NCI-H2029 (cell line): ENCODE results near the gene PLEKHJ1.

Experiments used
- DNase-seq: peaks from one replicate; lab custom pipeline; 2025; lab: John Stamatoyannopoulos, UW

Gene PLEKHJ1

DNA sequence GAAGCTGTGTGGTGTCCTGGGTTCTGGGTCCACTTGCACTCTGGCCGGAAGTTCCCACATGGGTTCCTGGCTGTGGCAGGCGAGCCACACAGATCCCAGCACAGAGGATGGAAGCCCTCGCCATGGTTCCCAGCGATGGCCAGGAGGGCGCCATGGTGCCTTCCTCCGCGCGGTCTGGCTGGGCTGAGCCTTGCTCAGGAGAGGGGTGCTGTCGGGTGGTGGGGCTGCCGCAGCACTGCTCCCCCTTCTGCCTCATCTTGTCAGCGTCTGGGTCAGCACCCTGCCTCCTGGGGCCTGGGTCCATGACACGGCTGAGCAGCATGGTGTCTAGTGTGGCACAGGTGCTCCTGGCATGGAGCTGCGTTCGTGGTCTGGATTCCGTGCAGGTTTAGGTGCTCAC lies 38.9 kb downstream of the PLEKHJ1 start:
- no peak for DNase-seq

DNA sequence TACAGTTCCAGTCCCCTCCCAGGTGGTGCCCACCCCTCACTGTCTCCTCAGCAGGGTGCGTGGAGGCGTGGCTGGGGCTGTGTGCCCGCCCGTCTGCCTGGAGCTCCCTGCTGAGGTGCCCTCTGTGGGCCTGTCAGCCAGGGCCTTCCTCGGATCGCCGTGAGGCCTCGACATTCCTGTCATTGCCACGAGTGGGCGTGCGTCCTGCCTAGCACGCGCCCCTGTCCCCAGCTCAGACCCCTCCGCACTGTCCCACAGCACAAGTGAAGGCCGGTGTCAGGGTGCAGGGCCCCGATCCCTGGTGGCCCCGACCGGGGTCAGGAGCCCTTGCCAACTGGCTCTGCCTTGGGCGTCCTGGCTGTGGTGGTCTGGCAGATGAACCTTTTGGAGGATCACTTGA lies 40.2 kb downstream of the PLEKHJ1 start:
- no peak for DNase-seq

DNA sequence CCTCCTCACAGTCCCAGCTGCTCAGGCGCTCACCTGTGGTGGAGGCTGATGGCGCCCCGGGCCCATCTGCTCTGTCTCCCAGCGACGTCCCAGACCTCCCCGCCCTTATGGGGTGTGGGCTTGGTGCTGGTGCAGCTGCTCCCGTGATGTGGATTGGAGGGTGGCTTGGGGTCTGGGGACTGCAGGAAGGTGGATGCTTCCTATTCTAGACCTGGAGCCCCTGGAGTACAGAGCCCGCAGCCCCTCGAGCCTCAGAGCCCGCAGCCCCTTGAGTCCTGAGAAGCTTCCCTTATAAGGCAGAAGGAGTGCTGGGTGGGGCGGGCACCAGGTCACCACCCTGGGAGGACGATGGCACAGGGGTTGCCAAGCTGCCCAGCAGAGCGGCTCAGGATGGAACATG lies 40.8 kb downstream of the PLEKHJ1 start:
- no peak for DNase-seq

DNA sequence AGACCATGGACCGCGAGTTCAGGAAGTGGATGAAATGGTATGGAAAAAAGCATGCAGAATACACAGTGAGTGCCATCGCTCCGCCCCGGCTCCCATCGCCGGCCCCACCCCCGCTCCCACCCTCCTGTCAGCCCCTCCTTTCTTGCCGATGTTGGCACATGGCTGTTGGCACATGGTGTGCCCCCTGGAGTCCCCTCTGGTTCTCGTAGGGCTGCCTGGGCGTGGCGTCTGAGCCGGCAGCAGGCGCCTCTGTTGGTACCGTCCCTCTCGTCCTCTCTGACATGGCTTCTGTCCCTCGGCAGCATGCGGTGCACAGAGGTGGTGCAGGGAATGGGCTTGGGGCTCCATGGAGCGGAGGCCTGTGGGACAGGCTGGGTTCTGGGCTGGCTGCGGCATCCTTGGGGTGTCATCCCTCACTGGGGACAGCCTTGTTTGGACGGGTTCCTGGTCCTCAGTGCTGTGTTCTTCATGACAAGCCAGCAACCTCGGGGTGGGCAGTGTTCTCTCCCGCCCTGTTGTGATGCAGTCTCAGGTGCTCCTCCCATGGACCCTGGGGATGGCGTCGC lies 41.5 kb downstream of the PLEKHJ1 start:
- no peak for DNase-seq

DNA sequence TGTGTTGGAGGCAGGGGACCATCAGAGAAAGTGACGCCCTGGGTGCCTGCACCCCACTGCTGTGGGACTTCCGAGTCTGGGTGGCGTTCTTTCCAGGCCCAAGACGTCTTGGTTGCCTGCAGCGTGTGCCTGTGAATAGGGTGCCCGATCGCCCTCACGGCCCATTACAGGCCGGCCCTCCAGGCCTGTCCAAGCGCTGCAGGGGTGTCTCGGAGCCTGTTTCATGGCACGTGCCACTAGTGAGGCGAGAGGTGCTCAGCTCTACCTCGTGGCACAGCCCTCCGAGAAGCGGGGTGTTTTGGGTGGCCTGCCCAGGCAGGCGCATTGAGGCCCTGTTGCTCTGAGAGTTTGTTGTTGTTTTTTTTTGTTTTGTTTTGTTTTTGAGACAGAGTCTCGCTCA lies 42.3 kb downstream of the PLEKHJ1 start:
- no peak for DNase-seq

DNA sequence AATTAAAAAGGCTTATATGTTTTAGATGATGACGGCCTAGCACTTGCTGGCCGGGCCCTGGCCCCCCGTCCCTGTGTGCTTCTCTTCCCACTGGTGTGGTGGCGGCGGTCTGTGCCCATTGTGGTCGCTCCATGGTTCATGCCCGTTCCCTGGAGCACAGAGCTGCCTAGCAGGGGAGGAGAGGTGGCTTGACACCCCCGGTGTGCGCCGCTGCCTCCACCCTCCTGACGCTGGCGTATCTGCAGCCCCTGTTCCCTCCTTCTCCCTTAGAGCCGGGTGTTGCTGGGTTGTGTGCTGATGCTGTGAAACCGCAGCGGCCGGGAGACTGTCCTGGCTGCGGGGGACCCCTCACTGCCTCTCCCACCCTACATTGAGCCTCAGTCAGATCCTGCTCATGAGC lies 43.3 kb downstream of the PLEKHJ1 start:
- DNase-seq = no peak

DNA sequence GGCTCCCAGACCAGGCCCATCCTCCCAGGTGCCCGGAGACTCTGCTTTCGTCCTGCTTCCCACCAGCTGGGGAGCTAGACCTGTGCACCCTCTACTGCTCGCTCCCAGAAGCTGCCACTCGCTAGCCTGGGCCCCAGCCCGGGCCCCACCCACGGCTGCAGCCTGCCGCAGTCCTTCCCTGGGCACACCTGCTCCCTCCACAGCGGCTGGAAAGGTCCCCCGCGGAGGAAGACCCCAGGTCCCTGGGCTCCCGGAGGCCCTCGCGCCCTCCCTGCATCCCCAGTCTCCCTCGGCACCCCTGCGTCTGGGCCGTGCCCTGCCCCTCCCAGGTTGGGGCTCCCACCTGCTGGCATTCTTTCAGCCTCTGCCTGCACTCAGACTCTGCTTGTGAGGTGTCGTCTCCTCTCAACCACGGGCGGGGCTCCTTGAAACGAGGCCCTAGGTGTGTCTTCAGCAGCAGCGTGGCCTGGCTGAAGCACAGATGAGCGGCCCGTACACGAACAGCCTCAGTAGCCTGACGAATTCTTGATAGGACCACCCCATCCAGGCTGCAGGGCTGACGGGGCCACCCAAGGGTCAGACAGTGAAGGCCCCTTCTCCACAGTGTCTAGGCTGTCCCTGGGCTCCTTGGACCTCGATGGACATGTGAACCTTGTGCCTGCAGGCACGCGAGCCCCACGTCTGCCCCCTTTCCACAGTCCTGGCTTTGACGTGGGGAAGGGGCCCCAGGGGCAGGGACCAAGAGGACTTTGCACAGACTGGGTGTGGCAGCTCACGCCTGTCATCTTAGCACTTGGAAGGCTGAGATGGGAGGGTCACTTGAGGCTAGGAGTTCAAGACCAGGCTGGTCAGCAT lies 44.4 kb downstream of the PLEKHJ1 start:
- no peak for DNase-seq

DNA sequence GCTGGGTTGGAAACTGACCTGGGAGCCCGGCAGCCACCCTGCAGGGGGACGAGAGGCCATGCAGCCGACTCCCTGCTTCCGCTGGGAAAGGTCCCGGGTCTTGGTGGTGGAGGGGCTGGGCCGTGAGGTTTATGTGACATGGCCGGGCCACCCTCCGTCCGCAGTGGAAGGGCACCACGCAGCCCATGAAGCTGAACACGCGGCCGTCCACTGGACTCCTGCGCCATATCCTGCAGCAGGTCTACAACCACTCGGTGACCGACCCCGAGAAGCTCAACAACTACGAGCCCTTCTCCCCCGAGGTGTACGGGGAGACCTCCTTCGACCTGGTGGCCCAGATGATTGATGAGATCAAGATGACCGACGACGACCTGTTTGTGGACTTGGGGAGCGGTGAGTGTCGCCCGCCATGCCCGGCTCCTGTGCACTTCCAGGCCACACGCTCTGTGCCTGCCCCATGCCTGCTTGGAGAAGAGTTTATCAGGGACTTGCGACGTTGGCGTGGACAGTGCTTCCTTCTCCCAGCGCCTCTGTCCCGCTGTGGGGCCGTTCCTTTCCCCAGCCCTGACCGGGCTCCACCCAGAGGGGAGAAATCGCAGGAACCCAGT lies 45.2 kb downstream of the PLEKHJ1 start:
- DNase-seq = no peak

DNA sequence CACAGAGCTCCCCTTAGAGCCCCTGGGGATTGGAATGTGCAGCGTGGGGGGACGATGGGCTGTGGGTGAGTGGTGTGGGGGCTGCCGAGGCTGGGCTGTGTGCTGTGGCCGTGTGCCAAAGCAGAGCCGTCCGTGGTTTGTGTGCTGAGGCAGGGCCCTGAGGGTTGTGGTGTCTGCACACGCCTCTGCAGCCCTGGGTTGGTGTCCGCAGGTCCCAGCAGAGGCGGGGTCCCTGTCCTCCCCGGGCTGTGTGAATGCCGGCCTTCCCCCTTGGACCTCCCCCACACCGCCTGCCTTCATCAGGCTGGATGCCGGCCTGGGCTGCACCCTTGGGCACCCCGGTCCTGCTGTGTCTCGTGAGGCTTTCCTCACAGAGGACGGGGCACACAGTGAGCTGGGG lies 46.2 kb downstream of the PLEKHJ1 start:
- no peak for DNase-seq

DNA sequence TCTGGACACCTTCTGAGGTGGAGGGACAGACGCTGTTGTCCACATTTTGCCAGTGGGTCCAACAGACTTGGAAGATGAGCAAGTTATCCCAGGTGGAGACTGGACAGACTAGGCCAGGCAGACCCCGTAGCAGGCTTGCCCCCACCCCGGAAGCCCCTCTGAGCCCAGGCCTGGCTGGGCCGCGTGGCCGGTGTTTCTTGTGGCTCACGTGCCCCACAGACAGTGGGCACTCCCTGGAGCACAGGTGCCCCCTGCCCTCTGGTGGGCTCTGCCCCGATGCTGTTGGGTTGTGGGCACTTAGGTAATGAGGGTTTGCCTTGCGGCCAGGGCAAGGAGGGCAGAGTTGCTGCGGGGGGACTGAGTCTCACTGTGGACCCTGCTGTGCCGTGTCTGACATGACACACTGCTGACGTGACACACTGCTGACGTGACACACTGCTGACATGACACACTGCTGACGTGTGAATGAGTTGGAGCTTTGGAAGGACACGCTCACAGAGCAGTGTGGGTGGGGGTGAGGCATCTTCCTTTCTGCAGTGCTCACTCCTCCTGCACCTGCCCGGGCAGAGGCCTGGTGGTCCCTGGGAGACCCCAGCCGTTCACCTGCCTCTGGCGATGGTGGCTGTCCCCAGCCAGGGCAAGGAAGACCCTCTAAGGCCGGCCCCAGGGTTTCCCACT lies 47.3 kb downstream of the PLEKHJ1 start:
- no peak for DNase-seq

DNA sequence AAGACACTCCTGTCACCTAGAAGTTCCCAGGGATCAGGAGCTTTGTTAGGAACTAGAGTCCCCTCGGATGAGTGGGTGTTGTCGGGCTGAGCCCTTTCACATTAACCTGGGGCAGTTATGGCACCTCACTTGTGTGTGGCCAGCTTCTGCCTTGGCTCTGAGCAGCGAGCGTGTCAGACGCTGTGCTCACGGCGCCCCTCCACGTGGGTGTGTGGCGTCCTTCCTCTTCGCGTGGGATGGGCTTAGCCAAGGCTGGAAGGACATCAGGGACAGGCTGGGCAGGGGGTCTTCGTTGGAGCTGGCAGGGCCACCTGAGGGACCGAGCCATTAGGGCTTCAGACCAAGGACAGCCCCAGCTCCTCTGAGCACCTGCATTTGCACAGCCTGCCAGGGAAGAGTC lies 49.0 kb downstream of the PLEKHJ1 start:
- no peak for DNase-seq

DNA sequence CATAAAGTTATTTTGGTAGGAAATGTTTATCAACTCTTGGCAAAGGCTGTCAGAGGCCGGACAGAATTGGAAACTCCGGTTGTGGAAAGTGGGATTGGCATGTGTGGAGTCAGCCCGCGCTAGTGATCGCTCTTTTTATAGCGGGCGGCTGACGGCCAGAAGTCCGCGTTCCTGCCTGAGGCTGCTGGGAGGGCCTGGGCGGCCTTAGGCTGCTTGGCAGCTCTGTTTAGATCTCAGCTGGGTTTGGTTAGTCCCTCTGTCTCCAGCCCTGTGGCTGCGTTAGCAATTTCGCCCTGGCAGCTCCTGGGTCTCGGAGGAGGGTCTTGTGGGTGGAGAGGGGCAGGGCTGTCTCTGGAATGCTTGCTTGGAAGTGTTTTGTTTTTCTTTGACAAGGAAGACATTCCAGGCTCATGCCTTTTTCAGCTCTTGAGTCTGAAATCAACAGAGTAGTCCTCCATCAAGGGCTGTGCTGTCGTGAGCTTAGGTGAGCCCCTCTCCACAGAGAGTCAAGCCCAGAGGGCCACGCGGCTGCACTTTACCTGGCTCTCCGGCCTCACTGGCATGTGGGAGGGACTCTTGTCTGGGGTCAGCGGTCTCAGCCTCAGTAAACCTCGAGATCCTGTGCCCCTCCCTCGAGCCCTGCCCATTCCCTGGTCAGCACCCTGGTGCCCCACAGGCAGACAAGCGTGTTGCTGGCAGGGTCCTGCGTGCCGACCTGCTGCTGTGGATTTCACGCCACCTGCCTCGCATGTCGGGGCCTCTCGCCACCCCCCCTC lies 49.9 kb downstream of the PLEKHJ1 start:
- DNase-seq = no peak

DNA sequence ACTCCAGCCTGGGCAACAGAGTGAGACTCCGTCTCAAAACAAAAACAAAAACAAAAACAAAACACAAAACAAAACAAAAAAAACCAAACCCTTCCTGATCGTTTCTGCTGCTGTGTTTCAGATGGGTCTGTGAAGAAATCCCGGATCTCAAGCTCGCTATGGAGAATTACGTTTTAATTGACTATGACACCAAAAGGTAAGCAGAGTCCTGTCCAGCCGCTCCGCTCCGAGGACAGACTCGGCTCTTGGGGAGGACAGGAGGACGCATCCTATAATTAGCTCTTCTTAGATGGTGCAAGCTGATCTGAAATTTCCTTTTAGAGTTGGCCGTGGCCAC lies 50.4 kb downstream of the PLEKHJ1 start:
- DNase-seq = no peak

DNA sequence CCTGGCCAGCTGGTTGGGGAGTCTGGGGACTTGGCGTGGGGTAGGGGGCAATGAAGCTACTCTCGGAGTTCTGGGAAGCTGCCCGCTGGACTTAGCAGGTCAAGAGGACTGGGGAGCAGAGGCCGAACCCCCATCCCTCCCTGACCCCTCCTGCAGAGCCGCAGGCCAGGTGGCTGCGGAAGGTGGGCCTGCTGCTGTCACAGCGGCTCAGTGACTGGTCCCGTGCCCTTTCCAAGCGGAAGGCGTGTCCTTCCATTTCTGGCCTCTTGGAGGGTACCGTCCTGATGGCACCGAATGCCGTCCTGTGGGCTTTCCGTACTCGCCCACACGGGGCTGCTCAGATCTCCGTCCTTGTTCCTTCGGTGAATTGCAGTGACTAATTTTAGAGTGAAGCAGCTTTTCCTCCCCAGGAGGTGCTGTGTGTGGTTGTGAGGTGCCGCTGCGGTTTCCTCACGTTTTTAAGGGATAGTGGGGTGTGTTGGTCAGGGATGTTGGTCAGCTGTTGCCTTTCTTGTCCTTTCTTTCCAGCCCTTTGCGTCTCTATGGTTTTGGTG lies 51.6 kb downstream of the PLEKHJ1 start:
- DNase-seq = no peak
